BE2C (cell line): ENCODE results near the gene PHLPP1.

Experiments used
- DNase-seq: peaks from one replicate; pipeline ENCODE4 v3.0.0-alpha.2; 2020
- H3K27me3 ChIP-seq: fragments of 250-450 bp; sonication (Bioruptor Pico); 2 replicates; pipeline ENCODE4 v1.5.1; 2020; ENCODE audit warnings: mild to moderate bottlenecking
- H3K36me3 ChIP-seq: fragments of 250-450 bp; sonication (Bioruptor Pico); 2 replicates; pipeline ENCODE4 v1.5.1; 2020; ENCODE audit warnings: mild to moderate bottlenecking
- H3K4me1 ChIP-seq: fragments of 250-450 bp; sonication (Bioruptor Pico); 2 replicates; pipeline ENCODE4 v1.5.1; 2020
- H3K4me3 ChIP-seq: 2 replicates; pipeline ENCODE4 v1.5.1; 2011; ENCODE audit warnings: low read depth, low read length
- H3K9me3 ChIP-seq: fragments of 250-450 bp; sonication (Bioruptor Pico); 2 replicates; pipeline ENCODE4 v1.5.1; 2020
- TF ChIP-seq, protein P1 (sequence below): IDR thresholded peaks from 2 replicates; pipeline ENCODE4 v1.5.1; 2012; ENCODE audit warnings: mild to moderate bottlenecking, low read depth, low read length

PHLPP1 gene

GRCh38 chr18:62950246-62950645 is 234.9 kb downstream of the PHLPP1 start:
- no peak overlapping the region for H3K4me3 ChIP-seq
- no peaks in the 10 kb centered on the region for H3K36me3 ChIP-seq
- TF ChIP-seq, protein P1, sequence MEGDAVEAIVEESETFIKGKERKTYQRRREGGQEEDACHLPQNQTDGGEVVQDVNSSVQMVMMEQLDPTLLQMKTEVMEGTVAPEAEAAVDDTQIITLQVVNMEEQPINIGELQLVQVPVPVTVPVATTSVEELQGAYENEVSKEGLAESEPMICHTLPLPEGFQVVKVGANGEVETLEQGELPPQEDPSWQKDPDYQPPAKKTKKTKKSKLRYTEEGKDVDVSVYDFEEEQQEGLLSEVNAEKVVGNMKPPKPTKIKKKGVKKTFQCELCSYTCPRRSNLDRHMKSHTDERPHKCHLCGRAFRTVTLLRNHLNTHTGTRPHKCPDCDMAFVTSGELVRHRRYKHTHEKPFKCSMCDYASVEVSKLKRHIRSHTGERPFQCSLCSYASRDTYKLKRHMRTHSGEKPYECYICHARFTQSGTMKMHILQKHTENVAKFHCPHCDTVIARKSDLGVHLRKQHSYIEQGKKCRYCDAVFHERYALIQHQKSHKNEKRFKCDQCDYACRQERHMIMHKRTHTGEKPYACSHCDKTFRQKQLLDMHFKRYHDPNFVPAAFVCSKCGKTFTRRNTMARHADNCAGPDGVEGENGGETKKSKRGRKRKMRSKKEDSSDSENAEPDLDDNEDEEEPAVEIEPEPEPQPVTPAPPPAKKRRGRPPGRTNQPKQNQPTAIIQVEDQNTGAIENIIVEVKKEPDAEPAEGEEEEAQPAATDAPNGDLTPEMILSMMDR: no peak
- H3K27me3 ChIP-seq: no peaks in the 10 kb centered on the region; the same call in 1 of the 2 replicates
- no peaks in the 10 kb centered on the region for H3K4me1 ChIP-seq
- DNase-seq: no peak
- no peaks in the 10 kb centered on the region for H3K9me3 ChIP-seq

GRCh38 chr18:62952807-62953206 is 237.5 kb downstream of the PHLPP1 start:
- H3K9me3 ChIP-seq: no peaks in the 10 kb centered on the region
- TF ChIP-seq, protein P1: no peak
- no peaks in the 10 kb centered on the region for H3K36me3 ChIP-seq
- H3K27me3 ChIP-seq: no peaks in the 10 kb centered on the region; the same call in 1 of the 2 replicates
- H3K4me3 ChIP-seq: no peak overlapping the region
- no peaks in the 10 kb centered on the region for H3K4me1 ChIP-seq
- DNase-seq: no peak

GRCh38 chr18:62953663-62954062 is 238.3 kb downstream of the PHLPP1 start:
- TF ChIP-seq, protein P1: no peak
- DNase-seq: no peak
- no peaks in the 10 kb centered on the region; the same call in 1 of the 2 replicates for H3K27me3 ChIP-seq
- H3K4me3 ChIP-seq: no peak overlapping the region
- no peaks in the 10 kb centered on the region for H3K36me3 ChIP-seq
- no peaks in the 10 kb centered on the region for H3K9me3 ChIP-seq
- no peaks in the 10 kb centered on the region for H3K4me1 ChIP-seq

- no peak for DNase-seq
Measured at GRCh38 chr18:62954366-62954765, 239.0 kb downstream of the PHLPP1 start.

DNA sequence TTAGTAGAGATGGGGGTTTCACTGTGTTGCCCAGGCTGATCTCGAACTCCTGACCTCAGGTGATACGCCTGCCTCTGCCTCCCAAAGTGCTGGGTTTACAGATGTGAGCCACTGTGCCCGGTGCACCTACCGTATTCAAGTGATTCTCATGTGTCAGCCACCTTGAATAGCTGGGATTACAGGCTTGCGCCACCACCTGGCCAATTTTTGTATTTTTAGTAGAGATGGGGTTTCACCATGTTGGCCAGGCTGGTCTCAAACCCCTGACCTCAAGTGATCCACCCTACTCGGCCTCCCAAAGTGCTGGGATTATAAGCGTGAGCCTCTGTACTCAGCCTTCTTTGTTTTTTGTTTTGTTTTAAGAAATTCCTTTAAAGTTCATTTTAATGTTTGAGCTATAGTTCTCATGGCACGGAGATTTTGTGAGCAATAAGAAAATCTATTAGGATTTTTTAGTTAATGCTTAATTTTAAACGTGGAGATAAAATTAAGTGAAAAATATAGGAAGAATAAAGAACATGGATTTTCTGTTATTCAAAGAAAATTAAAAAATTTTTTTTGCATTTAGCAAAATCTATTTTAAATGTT is 242.6 kb downstream of the PHLPP1 start:
- TF ChIP-seq, protein P1: peak; percentile 39
- Histone ChIP-seq H3K4me1 (no peaks in the 10 kb centered on the region), H3K27me3 (no peaks in the 10 kb centered on the region; the same call in 1 of the 2 replicates), H3K36me3 (no peaks in the 10 kb centered on the region), H3K9me3 (no peaks in the 10 kb centered on the region), H3K4me3 (no peak overlapping the region)
- peak; percentile 27 for DNase-seq

More at GRCh38 chr18:62954366-62954765, 239.0 kb downstream of the PHLPP1 start:
- Histone ChIP-seq H3K4me1 (no peaks in the 10 kb centered on the region), H3K36me3 (no peaks in the 10 kb centered on the region), H3K9me3 (no peaks in the 10 kb centered on the region), H3K4me3 (no peak overlapping the region), H3K27me3 (no peaks in the 10 kb centered on the region; the same call in 1 of the 2 replicates)
- TF ChIP-seq, protein P1: no peak

DNA sequence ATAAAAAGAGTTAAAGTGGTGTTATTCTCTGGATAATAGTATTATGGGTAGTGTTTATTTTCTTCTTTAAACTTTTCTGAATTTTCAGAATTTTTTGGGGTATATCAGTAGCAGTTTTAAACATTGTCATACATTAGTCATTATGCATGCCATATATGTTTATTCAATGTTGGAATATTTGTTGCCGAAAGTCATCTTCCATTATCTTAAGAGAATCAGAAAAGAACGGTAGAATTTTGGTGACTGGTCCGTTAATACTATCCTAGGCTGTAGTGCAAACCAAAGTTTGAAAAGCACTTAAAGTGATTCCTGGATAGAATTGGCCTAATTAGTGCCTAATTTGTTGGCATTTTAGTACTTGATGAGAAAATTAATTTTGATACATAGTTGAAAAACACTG is 244.1 kb downstream of the PHLPP1 start:
- H3K4me1 ChIP-seq: no peaks in the 10 kb centered on the region
- no peak for DNase-seq
- H3K27me3 ChIP-seq: no peaks in the 10 kb centered on the region; the same call in 1 of the 2 replicates
- H3K36me3 ChIP-seq: no peaks in the 10 kb centered on the region
- TF ChIP-seq, protein P1: no peak
- no peak overlapping the region for H3K4me3 ChIP-seq
- no peaks in the 10 kb centered on the region for H3K9me3 ChIP-seq
